Measurements from ENCODE around the gene OSBPL9. TPM values are rescaled to one million over a fixed set of nuclear protein-coding genes. Genes with fewer than 3 reads are reported as not detected.
"Not testable (repeated sequence)": the region's sequence is repeated elsewhere in the genome, so short reads cannot be mapped to it uniquely, and the experiment has no call there.

The OSBPL9 gene
- total RNA-seq, 2 donors from 2014 or later: 59.0 to 59.7 TPM

GRCh38 chr1:51691920-51692319 lies 75.0 kb downstream of the OSBPL9 start:
- no peak for ATAC-seq (replicated peaks in 1 of 2)
- H3K27me3 Mint-ChIP-seq (ENCODE audit: low read depth): no peaks in the 10 kb centered on the region
- no peak overlapping the region for H3K4me3 Mint-ChIP-seq
- H3K4me1 Mint-ChIP-seq (ENCODE audit: low read depth): peaks cover 8% of the 10 kb centered on the region
- no peak overlapping the region for H3K27ac Mint-ChIP-seq
- H3K9me3 Mint-ChIP-seq: no peaks in the 10 kb centered on the region
- H3K36me3 Mint-ChIP-seq (ENCODE audit: insufficient read depth in 2 of 2): no peaks in the 10 kb centered on the region
- no peak for DNase-seq

- DNase-seq (no peak), ATAC-seq (replicated peaks in 1 of 2) (no peak)
- H3K36me3 Mint-ChIP-seq (ENCODE audit: insufficient read depth in 2 of 2): no peaks in the 10 kb centered on the region
- H3K27ac Mint-ChIP-seq: peak overlapping the region; percentile 61
- peaks cover 8% of the 10 kb centered on the region for H3K4me1 Mint-ChIP-seq (ENCODE audit: low read depth)
- H3K27me3 Mint-ChIP-seq (ENCODE audit: low read depth): no peaks in the 10 kb centered on the region
- H3K4me3 Mint-ChIP-seq: no peak overlapping the region
- H3K9me3 Mint-ChIP-seq: no peaks in the 10 kb centered on the region
Measured at GRCh38 chr1:51693419-51694155, 76.7 kb downstream of the OSBPL9 start.

GRCh38 chr1:51697166-51697565 lies 80.3 kb downstream of the OSBPL9 start:
- H3K27me3 Mint-ChIP-seq (ENCODE audit: low read depth): no peaks in the 10 kb centered on the region
- no peak overlapping the region for H3K4me3 Mint-ChIP-seq
- H3K27ac Mint-ChIP-seq: no peak overlapping the region
- H3K4me1 Mint-ChIP-seq (ENCODE audit: low read depth): no peaks in the 10 kb centered on the region
- no peaks in the 10 kb centered on the region for H3K36me3 Mint-ChIP-seq (ENCODE audit: insufficient read depth in 2 of 2)
- H3K9me3 Mint-ChIP-seq: no peaks in the 10 kb centered on the region
- DNase-seq (no peak), ATAC-seq (replicated peaks in 1 of 2) (no peak)

GRCh38 chr1:51699391-51699790 lies 82.5 kb downstream of the OSBPL9 start:
- DNase-seq: no peak
- ATAC-seq (replicated peaks in 1 of 2): no peak
- Mint-ChIP-seq H3K27ac (no peak overlapping the region), H3K36me3 (ENCODE audit: insufficient read depth in 2 of 2) (peaks cover 0 to 2% of the 10 kb centered on the region in 2 donors), H3K4me3 (no peak overlapping the region), H3K27me3 (ENCODE audit: low read depth) (no peaks in the 10 kb centered on the region), H3K4me1 (ENCODE audit: low read depth) (no peaks in the 10 kb centered on the region), H3K9me3 (no peaks in the 10 kb centered on the region)

GRCh38 chr1:51701782-51702181 lies 84.9 kb downstream of the OSBPL9 start:
- not testable (repeated sequence) for DNase-seq; H3K27ac Mint-ChIP-seq; H3K4me3 Mint-ChIP-seq; H3K36me3 Mint-ChIP-seq (ENCODE audit: insufficient read depth in 2 of 2); H3K27me3 Mint-ChIP-seq (ENCODE audit: low read depth); ATAC-seq (replicated peaks in 1 of 2); H3K4me1 Mint-ChIP-seq (ENCODE audit: low read depth); H3K9me3 Mint-ChIP-seq

GRCh38 chr1:51702220-51702619 lies 85.3 kb downstream of the OSBPL9 start:
- not testable (repeated sequence) for H3K27ac Mint-ChIP-seq; H3K4me1 Mint-ChIP-seq (ENCODE audit: low read depth); H3K9me3 Mint-ChIP-seq; H3K4me3 Mint-ChIP-seq; DNase-seq; H3K36me3 Mint-ChIP-seq (ENCODE audit: insufficient read depth in 2 of 2); ATAC-seq (replicated peaks in 1 of 2); H3K27me3 Mint-ChIP-seq (ENCODE audit: low read depth)

- Mint-ChIP-seq H3K4me3 (no peak overlapping the region), H3K27me3 (ENCODE audit: low read depth) (no peaks in the 10 kb centered on the region), H3K27ac (no peak overlapping the region), H3K4me1 (ENCODE audit: low read depth) (peaks cover 4% of the 10 kb centered on the region), H3K36me3 (ENCODE audit: insufficient read depth in 2 of 2) (peaks cover 0 to 2% of the 10 kb centered on the region in 2 donors), H3K9me3 (no peaks in the 10 kb centered on the region)
- DNase-seq (no peak), ATAC-seq (replicated peaks in 1 of 2) (no peak)
Measured at GRCh38 chr1:51705035-51705434, 88.1 kb downstream of the OSBPL9 start.

GRCh38 chr1:51708911-51709760 lies 92.2 kb downstream of the OSBPL9 start:
- no peak for DNase-seq
- Mint-ChIP-seq H3K27me3 (ENCODE audit: low read depth) (no peaks in the 10 kb centered on the region), H3K4me3 (no peak overlapping the region), H3K4me1 (ENCODE audit: low read depth) (peaks cover 7% of the 10 kb centered on the region), H3K27ac (no peak overlapping the region), H3K9me3 (no peaks in the 10 kb centered on the region), H3K36me3 (ENCODE audit: insufficient read depth in 2 of 2) (peaks cover 0 to 2% of the 10 kb centered on the region in 2 donors)
- ATAC-seq (replicated peaks in 1 of 2): no peak

GRCh38 chr1:51709951-51710350 lies 93.1 kb downstream of the OSBPL9 start:
- peaks cover 16% of the 10 kb centered on the region for H3K4me1 Mint-ChIP-seq (ENCODE audit: low read depth)
- H3K9me3 Mint-ChIP-seq: no peaks in the 10 kb centered on the region
- H3K27me3 Mint-ChIP-seq (ENCODE audit: low read depth): no peaks in the 10 kb centered on the region
- H3K4me3 Mint-ChIP-seq: no peak overlapping the region
- H3K27ac Mint-ChIP-seq: no peak overlapping the region
- DNase-seq: no peak
- H3K36me3 Mint-ChIP-seq (ENCODE audit: insufficient read depth in 2 of 2): peaks cover 0 to 2% of the 10 kb centered on the region in 2 donors
- no peak for ATAC-seq (replicated peaks in 1 of 2)

GRCh38 chr1:51712590-51712989 lies 95.7 kb downstream of the OSBPL9 start:
- Mint-ChIP-seq H3K4me3 (no peak overlapping the region), H3K27me3 (ENCODE audit: low read depth) (no peaks in the 10 kb centered on the region), H3K36me3 (ENCODE audit: insufficient read depth in 2 of 2) (peaks cover 2% of the 10 kb centered on the region in 2 donors), H3K27ac (no peak overlapping the region), H3K9me3 (no peaks in the 10 kb centered on the region), H3K4me1 (ENCODE audit: low read depth) (peaks cover 12% of the 10 kb centered on the region)
- ATAC-seq (replicated peaks in 1 of 2) (no peak), DNase-seq (no peak)

GRCh38 chr1:51714374-51715019 lies 97.6 kb downstream of the OSBPL9 start:
- H3K27me3 Mint-ChIP-seq (ENCODE audit: low read depth): no peaks in the 10 kb centered on the region
- ATAC-seq (replicated peaks in 1 of 2): peak; percentile 84 to 95
- no peaks in the 10 kb centered on the region for H3K9me3 Mint-ChIP-seq
- H3K36me3 Mint-ChIP-seq (ENCODE audit: insufficient read depth in 2 of 2): peaks cover 2% of the 10 kb centered on the region in 2 donors
- peak in 1 of 2 donors; percentile 11 for DNase-seq
- no peak overlapping the region for H3K27ac Mint-ChIP-seq
- H3K4me3 Mint-ChIP-seq: no peak overlapping the region
- peaks cover 17% of the 10 kb centered on the region for H3K4me1 Mint-ChIP-seq (ENCODE audit: low read depth)

- Mint-ChIP-seq H3K4me3 (no peak overlapping the region), H3K27me3 (ENCODE audit: low read depth) (no peaks in the 10 kb centered on the region), H3K36me3 (ENCODE audit: insufficient read depth in 2 of 2) (peaks cover 2% of the 10 kb centered on the region in 2 donors), H3K4me1 (ENCODE audit: low read depth) (peaks cover 17% of the 10 kb centered on the region), H3K27ac (no peak overlapping the region), H3K9me3 (no peaks in the 10 kb centered on the region)
- ATAC-seq (replicated peaks in 1 of 2) (no peak), DNase-seq (no peak)
Measured at GRCh38 chr1:51715369-51715768, 98.5 kb downstream of the OSBPL9 start.

- H3K9me3 Mint-ChIP-seq: no peaks in the 10 kb centered on the region
- DNase-seq: no peak
Measured at GRCh38 chr1:51716746-51717145, 99.9 kb downstream of the OSBPL9 start.

More at GRCh38 chr1:51716746-51717145, 99.9 kb downstream of the OSBPL9 start:
- Mint-ChIP-seq H3K4me3 (no peak overlapping the region), H3K4me1 (ENCODE audit: low read depth) (peaks cover 17% of the 10 kb centered on the region), H3K27ac (no peak overlapping the region), H3K27me3 (ENCODE audit: low read depth) (no peaks in the 10 kb centered on the region), H3K36me3 (ENCODE audit: insufficient read depth in 2 of 2) (peaks cover 2% of the 10 kb centered on the region in 2 donors)
- no peak for ATAC-seq (replicated peaks in 1 of 2)
